Epithelial cell of prostate (primary cell): ENCODE results near the gene MEFV.
"Not testable (repeated sequence)": the region's sequence is repeated elsewhere in the genome, so short reads cannot be mapped to it uniquely, and the experiment has no call there.

Experiments used
- DNase-seq: peaks from one replicate; pipeline ENCODE4 v3.0.0-alpha.2; 2011; ENCODE audit warnings: low read depth, low spot score
- H3K27ac ChIP-seq: fragments of 450-650 bp; 2 replicates; pipeline ENCODE4 v1.5.1; 2017; ENCODE audit warnings: mild to moderate bottlenecking

MEFV gene

GRCh38 chr16:3256146-3256865 is at the start of gene MEFV:
TSS of gene MEFV (minus strand) at chr16:3256633. CDS start at chr16:3256587, 46 bp downstream.
- DNase-seq, result no peak
- H3K27ac ChIP-seq, result no peak within 1 kb of the TSS

GRCh38 chr16:3306078-3306477 is 49.6 kb upstream of the MEFV start:
- H3K27ac ChIP-seq, result peak overlapping the region; percentile 92
- DNase-seq, result no peak

GRCh38 chr16:3305109-3306068 is 49.0 kb upstream of the MEFV start, which contains the start of the genes TIGD7 and ZNF75A:
TSS of gene TIGD7 (minus strand) at chr16:3305430. CDS start at chr16:3300614, 4,816 bp downstream.
TSS of gene ZNF75A (plus strand) at chr16:3305497. CDS start at chr16:3308429, 2,932 bp downstream.
- peak within 1 kb of the TSS; percentile 92 for H3K27ac ChIP-seq
- peak; percentile 51 for DNase-seq

GRCh38 chr16:3304370-3304769 is 47.9 kb upstream of the MEFV start:
- DNase-seq, result no peak

GRCh38 chr16:3295783-3296182 is 39.4 kb upstream of the MEFV start:
- no peak overlapping the region for H3K27ac ChIP-seq
- DNase-seq, result no peak

More at GRCh38 chr16:3304370-3304769, 47.9 kb upstream of the MEFV start:
- H3K27ac ChIP-seq, result peak overlapping the region; percentile 92

- no peak for DNase-seq
- no peak overlapping the region for H3K27ac ChIP-seq
These were observed 38.8 kb upstream of the MEFV start for GRCh38 chr16:3295209-3295608.

- no peak overlapping the region for H3K27ac ChIP-seq
- no peak for DNase-seq
These were observed 36.2 kb upstream of the MEFV start for GRCh38 chr16:3292604-3293003.

- H3K27ac ChIP-seq, result no peak overlapping the region
- no peak for DNase-seq
These were observed 33.7 kb upstream of the MEFV start for GRCh38 chr16:3289998-3290673.

GRCh38 chr16:3285131-3285530 is 28.7 kb upstream of the MEFV start:
- no peak overlapping the region for H3K27ac ChIP-seq
- no peak for DNase-seq

- DNase-seq, result no peak
- H3K27ac ChIP-seq, result peak overlapping the region; percentile 99
These were observed 27.4 kb upstream of the MEFV start for GRCh38 chr16:3283543-3284447.

GRCh38 chr16:3282730-3283542 is 26.5 kb upstream of the MEFV start, which contains the start of gene ZNF263:
TSS of gene ZNF263 (plus strand) at chr16:3283491. CDS start at chr16:3283819, 328 bp downstream.
- DNase-seq, result peak; percentile 92
- peak within 1 kb of the TSS; percentile 99 for H3K27ac ChIP-seq

- DNase-seq, result no peak
- peak overlapping the region; percentile 99 for H3K27ac ChIP-seq
These were observed 25.8 kb upstream of the MEFV start for GRCh38 chr16:3282103-3282729.

- no peak overlapping the region for H3K27ac ChIP-seq
- no peak for DNase-seq
These were observed 24.9 kb upstream of the MEFV start for GRCh38 chr16:3281222-3281820.

GRCh38 chr16:3276679-3277078 is 20.2 kb upstream of the MEFV start:
- no peak for DNase-seq
- no peak overlapping the region for H3K27ac ChIP-seq

GRCh38 chr16:3274947-3275346 is 18.5 kb upstream of the MEFV start:
- no peak overlapping the region for H3K27ac ChIP-seq
- no peak for DNase-seq

GRCh38 chr16:3274490-3274889 is 18.1 kb upstream of the MEFV start:
- H3K27ac ChIP-seq, result no peak overlapping the region
- DNase-seq, result no peak

GRCh38 chr16:3271281-3271680 is 14.8 kb upstream of the MEFV start:
- H3K27ac ChIP-seq, result not testable (repeated sequence)

GRCh38 chr16:3270718-3271117 is 14.3 kb upstream of the MEFV start:
- not testable (repeated sequence) for DNase-seq, H3K27ac ChIP-seq

More at GRCh38 chr16:3271281-3271680, 14.8 kb upstream of the MEFV start:
- not testable (repeated sequence) for DNase-seq
